Osteocyte (in vitro differentiated cells): ENCODE results near the gene SPPL3. TPM values are rescaled to one million over a fixed set of nuclear protein-coding genes. Genes with fewer than 3 reads are reported as not detected.

Source experiments
- DNase-seq: peaks from one replicate; pipeline ENCODE4 v3.0.0; 2021; ENCODE audit warnings: mixed read lengths; ENCODE audit not compliant: unreplicated experiment; ENCODE audit errors: extremely low spot score
- H3K27ac Mint-ChIP-seq: one replicate; pipeline ENCODE4 v1.8.0; 2021; ENCODE audit warnings: mild to moderate bottlenecking, mixed read lengths; ENCODE audit not compliant: unreplicated experiment
- H3K27me3 Mint-ChIP-seq: one replicate; pipeline ENCODE4 v1.8.0; 2021; ENCODE audit warnings: mixed read lengths; ENCODE audit not compliant: unreplicated experiment
- H3K36me3 Mint-ChIP-seq: one replicate; pipeline ENCODE4 v1.8.0; 2021; ENCODE audit warnings: mixed read lengths; ENCODE audit not compliant: unreplicated experiment
- H3K4me1 Mint-ChIP-seq: one replicate; pipeline ENCODE4 v1.8.0; 2021; ENCODE audit warnings: mixed read lengths; ENCODE audit not compliant: unreplicated experiment
- H3K4me3 Mint-ChIP-seq: one replicate; pipeline ENCODE4 v1.8.0; 2021; ENCODE audit warnings: mild to moderate bottlenecking, moderate library complexity, mixed read lengths; ENCODE audit not compliant: unreplicated experiment
- H3K9me3 Mint-ChIP-seq: one replicate; pipeline ENCODE4 v1.8.0; 2021; ENCODE audit warnings: mixed read lengths; ENCODE audit not compliant: unreplicated experiment
- CTCF ChIP-seq: fragments of 200-600 bp; sonication (generic); IDR thresholded peaks from 2 replicates; pipeline ENCODE4 v1.5.0; 2021; ENCODE audit warnings: antibody characterized with exemption, mild to moderate bottlenecking, moderate library complexity
- total RNA-seq: library from RNA; stranded (reverse); gene quantifications from 2 replicates; pipeline ENCODE4 v1.2.1, GENCODE V29; 2021

The SPPL3 gene
- total RNA-seq, 1 donor from 2014 or later: 61.7 TPM

- peaks cover 17% of the 10 kb centered on the region for H3K4me1 Mint-ChIP-seq
- H3K4me3 Mint-ChIP-seq: no peak overlapping the region
- peak overlapping the region; percentile 38 for H3K27ac Mint-ChIP-seq
- DNase-seq: no peak
- H3K27me3 Mint-ChIP-seq: no peaks in the 10 kb centered on the region
- TF ChIP-seq CTCF: no peak
- no peaks in the 10 kb centered on the region for H3K9me3 Mint-ChIP-seq
- H3K36me3 Mint-ChIP-seq: peaks cover 34% of the 10 kb centered on the region
Observed at GRCh38 chr12:120771097-120771496, 133.1 kb downstream of the SPPL3 start.

GRCh38 chr12:120767071-120768024, 136.8 kb downstream of the SPPL3 start:
- Mint-ChIP-seq H3K4me3 (no peak overlapping the region), H3K27ac (no peak overlapping the region)

GRCh38 chr12:120766566-120766965, 137.6 kb downstream of the SPPL3 start:
- Mint-ChIP-seq H3K36me3 (peaks cover 47% of the 10 kb centered on the region), H3K27me3 (no peaks in the 10 kb centered on the region), H3K4me1 (peaks cover 25% of the 10 kb centered on the region), H3K9me3 (no peaks in the 10 kb centered on the region), H3K27ac (no peak overlapping the region), H3K4me3 (no peak overlapping the region)
- TF ChIP-seq CTCF: no peak
- DNase-seq: no peak

More at GRCh38 chr12:120767071-120768024, 136.8 kb downstream of the SPPL3 start:
- Mint-ChIP-seq H3K9me3 (no peaks in the 10 kb centered on the region), H3K36me3 (peaks cover 47% of the 10 kb centered on the region), H3K4me1 (peaks cover 22% of the 10 kb centered on the region), H3K27me3 (no peaks in the 10 kb centered on the region)
- DNase-seq: no peak
- no peak for TF ChIP-seq CTCF

GRCh38 chr12:120764816-120765215, 139.3 kb downstream of the SPPL3 start:
- peaks cover 23% of the 10 kb centered on the region for H3K4me1 Mint-ChIP-seq
- H3K27ac Mint-ChIP-seq: no peak overlapping the region
- TF ChIP-seq CTCF: no peak
- no peaks in the 10 kb centered on the region for H3K27me3 Mint-ChIP-seq
- no peaks in the 10 kb centered on the region for H3K9me3 Mint-ChIP-seq
- H3K36me3 Mint-ChIP-seq: peaks cover 52% of the 10 kb centered on the region
- H3K4me3 Mint-ChIP-seq: no peak overlapping the region
- DNase-seq: no peak

- H3K27ac Mint-ChIP-seq: peak overlapping the region; percentile 38
- no peak for TF ChIP-seq CTCF
- no peak for DNase-seq
- H3K9me3 Mint-ChIP-seq: no peaks in the 10 kb centered on the region
- H3K4me1 Mint-ChIP-seq: peaks cover 23% of the 10 kb centered on the region
- no peaks in the 10 kb centered on the region for H3K27me3 Mint-ChIP-seq
- H3K4me3 Mint-ChIP-seq: no peak overlapping the region
- H3K36me3 Mint-ChIP-seq: peaks cover 46% of the 10 kb centered on the region
Observed at GRCh38 chr12:120763250-120763649, 140.9 kb downstream of the SPPL3 start.
